ENCODE results near the gene ARHGAP26. TPM values are rescaled to one million over a fixed set of nuclear protein-coding genes. Genes with fewer than 3 reads are reported as not detected.
"Not testable (repeated sequence)": the region's sequence is repeated elsewhere in the genome, so short reads cannot be mapped to it uniquely, and the experiment has no call there.

Gene ARHGAP26
- total and polyA plus RNA-seq, 2 donors: 15.1 to 16.2 TPM

DNA sequence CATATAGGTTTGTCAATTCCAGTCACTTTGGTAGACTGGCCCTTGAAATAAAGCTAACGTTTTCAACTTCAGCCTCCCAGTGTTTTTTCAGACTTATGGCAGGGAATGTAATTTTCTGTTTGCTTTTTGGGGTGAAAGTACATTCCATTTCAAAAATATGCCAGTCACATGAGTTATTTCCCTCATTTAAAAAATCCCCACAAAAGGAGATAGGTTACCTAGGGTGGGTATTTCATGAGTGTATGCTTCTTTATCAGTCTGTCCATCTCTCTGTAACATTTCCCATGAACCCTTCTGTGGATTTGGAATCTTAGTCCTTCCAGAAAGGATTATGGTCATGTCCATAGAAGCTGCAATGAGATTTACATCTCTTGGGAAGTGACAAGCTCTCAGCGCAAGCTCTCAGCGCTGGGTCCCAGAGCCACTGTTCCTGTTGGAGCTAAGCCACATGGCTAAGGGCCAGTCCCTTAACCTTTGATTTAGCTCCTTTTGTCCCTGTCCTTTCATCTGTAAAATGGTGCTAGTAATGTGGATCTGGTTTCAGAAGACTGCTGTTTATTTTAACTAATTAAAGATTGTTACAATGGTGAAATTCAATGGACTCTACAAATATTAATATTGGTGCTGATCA is 338.4 kb downstream of the ARHGAP26 start:
- Histone ChIP-seq H3K36me3 (ENCODE audit: control insufficient read depth in 2 of 2, insufficient read depth in 2 of 2, low read length in 1 of 2) (no peaks in the 10 kb centered on the region), H3K4me1 (ENCODE audit: control insufficient read depth in 2 of 2, insufficient read depth in 2 of 2, low read length in 2 of 2) (no peaks in the 10 kb centered on the region), H3K9me3 (ENCODE audit: control insufficient read depth in 2 of 2, insufficient read depth in 1 of 2, low read length in 1 of 2) (no peaks in the 10 kb centered on the region), H3K27ac (ENCODE audit: low read depth in 1 of 2, low read length in 1 of 2) (no peak overlapping the region), H3K27me3 (ENCODE audit: control insufficient read depth in 2 of 2, insufficient read depth in 1 of 2, low read length in 1 of 2) (no peaks in the 10 kb centered on the region), H3K4me3 (ENCODE audit: low read length in 2 of 2) (no peak overlapping the region)
- DNase-seq (ENCODE audit: low read depth in 6 of 9, low spot score in 9 of 9): no peak
- WGBS: 95% methylated on average over 3 of the region's 3 CpGs

GRCh38 chr5:143110591-143110990 is 340.4 kb downstream of the ARHGAP26 start:
- no peak for DNase-seq (ENCODE audit: low read depth in 6 of 9, low spot score in 9 of 9)
- Histone ChIP-seq H3K4me1 (ENCODE audit: control insufficient read depth in 2 of 2, insufficient read depth in 2 of 2, low read length in 2 of 2) (no peaks in the 10 kb centered on the region), H3K9me3 (ENCODE audit: control insufficient read depth in 2 of 2, insufficient read depth in 1 of 2, low read length in 1 of 2) (no peaks in the 10 kb centered on the region), H3K27me3 (ENCODE audit: control insufficient read depth in 2 of 2, insufficient read depth in 1 of 2, low read length in 1 of 2) (no peaks in the 10 kb centered on the region), H3K4me3 (ENCODE audit: low read length in 2 of 2) (no peak overlapping the region), H3K36me3 (ENCODE audit: control insufficient read depth in 2 of 2, insufficient read depth in 2 of 2, low read length in 1 of 2) (no peaks in the 10 kb centered on the region), H3K27ac (ENCODE audit: low read depth in 1 of 2, low read length in 1 of 2) (no peak overlapping the region)
- WGBS: 90% methylated on average over 1 of the region's 1 CpG

DNA sequence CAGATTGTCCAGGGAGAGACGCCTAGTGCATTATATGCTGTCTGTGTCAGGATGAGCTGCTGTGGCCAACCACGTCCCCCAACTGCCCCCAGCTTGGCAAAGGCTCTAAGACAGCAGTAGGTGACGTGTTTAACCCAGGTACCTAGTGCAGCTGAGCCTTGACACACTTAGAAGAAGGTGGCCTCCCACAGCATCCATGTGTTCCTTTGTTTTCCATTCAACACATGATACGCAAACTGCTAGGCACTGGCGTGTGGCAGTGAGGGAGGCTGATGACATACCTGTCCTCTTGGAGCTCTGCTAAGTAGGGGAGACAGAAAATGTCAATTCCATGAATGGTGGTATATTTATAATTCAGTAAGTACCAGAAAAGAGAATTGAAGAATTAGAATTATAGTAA is 341.6 kb downstream of the ARHGAP26 start:
- no peak for DNase-seq (ENCODE audit: low read depth in 6 of 9, low spot score in 9 of 9)
- Histone ChIP-seq H3K27me3 (ENCODE audit: control insufficient read depth in 2 of 2, insufficient read depth in 1 of 2, low read length in 1 of 2) (no peaks in the 10 kb centered on the region), H3K9me3 (ENCODE audit: control insufficient read depth in 2 of 2, insufficient read depth in 1 of 2, low read length in 1 of 2) (no peaks in the 10 kb centered on the region), H3K27ac (ENCODE audit: low read depth in 1 of 2, low read length in 1 of 2) (no peak overlapping the region), H3K4me3 (ENCODE audit: low read length in 2 of 2) (no peak overlapping the region), H3K4me1 (ENCODE audit: control insufficient read depth in 2 of 2, insufficient read depth in 2 of 2, low read length in 2 of 2) (no peaks in the 10 kb centered on the region), H3K36me3 (ENCODE audit: control insufficient read depth in 2 of 2, insufficient read depth in 2 of 2, low read length in 1 of 2) (no peaks in the 10 kb centered on the region)
- WGBS: 97% methylated on average over 5 of the region's 5 CpGs

GRCh38 chr5:143113461-143113860 is 343.3 kb downstream of the ARHGAP26 start:
- no peak overlapping the region for H3K27ac ChIP-seq (ENCODE audit: low read depth in 1 of 2, low read length in 1 of 2)
- WGBS: 90% methylated on average over 3 of the region's 3 CpGs
- H3K9me3 ChIP-seq (ENCODE audit: control insufficient read depth in 2 of 2, insufficient read depth in 1 of 2, low read length in 1 of 2): no peaks in the 10 kb centered on the region
- no peak for DNase-seq (ENCODE audit: low read depth in 6 of 9, low spot score in 9 of 9)
- H3K4me1 ChIP-seq (ENCODE audit: control insufficient read depth in 2 of 2, insufficient read depth in 2 of 2, low read length in 2 of 2): no peaks in the 10 kb centered on the region
- no peaks in the 10 kb centered on the region for H3K36me3 ChIP-seq (ENCODE audit: control insufficient read depth in 2 of 2, insufficient read depth in 2 of 2, low read length in 1 of 2)
- no peaks in the 10 kb centered on the region for H3K27me3 ChIP-seq (ENCODE audit: control insufficient read depth in 2 of 2, insufficient read depth in 1 of 2, low read length in 1 of 2)
- no peak overlapping the region for H3K4me3 ChIP-seq (ENCODE audit: low read length in 2 of 2)

DNA sequence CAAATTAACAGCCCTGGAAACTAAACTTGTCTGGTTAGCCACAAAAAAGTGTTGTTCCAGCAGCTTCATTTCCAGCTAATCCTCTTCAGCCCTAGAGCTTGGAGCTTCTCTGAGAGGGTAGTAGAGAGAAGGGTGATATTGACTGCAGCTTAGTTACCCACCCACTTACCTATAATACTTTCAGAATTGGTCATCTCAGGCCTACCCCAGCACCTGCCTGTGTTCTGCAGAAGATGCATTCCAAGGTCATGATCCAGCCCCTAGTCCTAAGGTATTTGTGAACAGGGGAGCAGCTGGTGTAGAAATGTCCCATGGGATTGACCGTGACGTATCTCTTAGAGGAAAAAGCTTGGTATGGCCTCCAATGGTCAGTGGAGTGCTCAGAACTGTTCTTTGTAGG is 344.3 kb downstream of the ARHGAP26 start:
- H3K27me3 ChIP-seq (ENCODE audit: control insufficient read depth in 2 of 2, insufficient read depth in 1 of 2, low read length in 1 of 2): no peaks in the 10 kb centered on the region
- no peak for DNase-seq (ENCODE audit: low read depth in 6 of 9, low spot score in 9 of 9)
- no peaks in the 10 kb centered on the region for H3K4me1 ChIP-seq (ENCODE audit: control insufficient read depth in 2 of 2, insufficient read depth in 2 of 2, low read length in 2 of 2)
- no peaks in the 10 kb centered on the region for H3K36me3 ChIP-seq (ENCODE audit: control insufficient read depth in 2 of 2, insufficient read depth in 2 of 2, low read length in 1 of 2)
- H3K9me3 ChIP-seq (ENCODE audit: control insufficient read depth in 2 of 2, insufficient read depth in 1 of 2, low read length in 1 of 2): no peaks in the 10 kb centered on the region
- H3K27ac ChIP-seq (ENCODE audit: low read depth in 1 of 2, low read length in 1 of 2): no peak overlapping the region
- H3K4me3 ChIP-seq (ENCODE audit: low read length in 2 of 2): no peak overlapping the region
- WGBS: 75% methylated on average over 2 of the region's 2 CpGs

DNA sequence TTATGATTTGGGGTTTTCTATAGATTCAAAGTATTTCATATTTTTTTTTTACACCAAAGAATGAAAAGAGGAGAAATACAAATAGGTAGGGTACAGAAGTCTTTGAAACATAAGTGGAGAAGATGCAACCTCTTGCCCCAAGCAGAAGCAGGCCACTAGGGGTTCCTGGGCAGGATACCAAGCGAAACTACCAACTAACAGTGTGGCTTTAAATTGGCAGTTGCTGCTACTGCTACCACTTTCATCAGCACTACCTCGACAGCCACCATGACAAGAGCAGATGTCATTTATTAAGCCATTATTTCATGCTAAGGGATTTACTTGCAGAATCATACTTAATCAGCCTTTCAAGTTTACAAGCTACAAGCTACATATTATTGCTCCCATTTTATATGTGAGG is 345.2 kb downstream of the ARHGAP26 start:
- Histone ChIP-seq H3K4me1 (ENCODE audit: control insufficient read depth in 2 of 2, insufficient read depth in 2 of 2, low read length in 2 of 2) (no peaks in the 10 kb centered on the region), H3K27ac (ENCODE audit: low read depth in 1 of 2, low read length in 1 of 2) (no peak overlapping the region), H3K27me3 (ENCODE audit: control insufficient read depth in 2 of 2, insufficient read depth in 1 of 2, low read length in 1 of 2) (no peaks in the 10 kb centered on the region), H3K4me3 (ENCODE audit: low read length in 2 of 2) (no peak overlapping the region), H3K9me3 (ENCODE audit: control insufficient read depth in 2 of 2, insufficient read depth in 1 of 2, low read length in 1 of 2) (no peaks in the 10 kb centered on the region), H3K36me3 (ENCODE audit: control insufficient read depth in 2 of 2, insufficient read depth in 2 of 2, low read length in 1 of 2) (no peaks in the 10 kb centered on the region)
- no peak for DNase-seq (ENCODE audit: low read depth in 6 of 9, low spot score in 9 of 9)
- 97% methylated on average over 2 of the region's 2 CpGs for WGBS

GRCh38 chr5:143116814-143117213 is 346.6 kb downstream of the ARHGAP26 start:
- Histone ChIP-seq H3K36me3 (ENCODE audit: control insufficient read depth in 2 of 2, insufficient read depth in 2 of 2, low read length in 1 of 2) (no peaks in the 10 kb centered on the region), H3K4me3 (ENCODE audit: low read length in 2 of 2) (no peak overlapping the region), H3K27ac (ENCODE audit: low read depth in 1 of 2, low read length in 1 of 2) (no peak overlapping the region), H3K27me3 (ENCODE audit: control insufficient read depth in 2 of 2, insufficient read depth in 1 of 2, low read length in 1 of 2) (no peaks in the 10 kb centered on the region), H3K4me1 (ENCODE audit: control insufficient read depth in 2 of 2, insufficient read depth in 2 of 2, low read length in 2 of 2) (no peaks in the 10 kb centered on the region), H3K9me3 (ENCODE audit: control insufficient read depth in 2 of 2, insufficient read depth in 1 of 2, low read length in 1 of 2) (no peaks in the 10 kb centered on the region)
- no peak for DNase-seq (ENCODE audit: low read depth in 6 of 9, low spot score in 9 of 9)
- WGBS: 97% methylated on average over 4 of the region's 4 CpGs

GRCh38 chr5:143117821-143118220 is 347.6 kb downstream of the ARHGAP26 start:
- H3K27ac ChIP-seq (ENCODE audit: low read depth in 1 of 2, low read length in 1 of 2): no peak overlapping the region
- DNase-seq (ENCODE audit: low read depth in 6 of 9, low spot score in 9 of 9): no peak
- H3K27me3 ChIP-seq (ENCODE audit: control insufficient read depth in 2 of 2, insufficient read depth in 1 of 2, low read length in 1 of 2): no peaks in the 10 kb centered on the region
- H3K36me3 ChIP-seq (ENCODE audit: control insufficient read depth in 2 of 2, insufficient read depth in 2 of 2, low read length in 1 of 2): no peaks in the 10 kb centered on the region
- H3K4me1 ChIP-seq (ENCODE audit: control insufficient read depth in 2 of 2, insufficient read depth in 2 of 2, low read length in 2 of 2): no peaks in the 10 kb centered on the region
- no peaks in the 10 kb centered on the region for H3K9me3 ChIP-seq (ENCODE audit: control insufficient read depth in 2 of 2, insufficient read depth in 1 of 2, low read length in 1 of 2)
- H3K4me3 ChIP-seq (ENCODE audit: low read length in 2 of 2): no peak overlapping the region

DNA sequence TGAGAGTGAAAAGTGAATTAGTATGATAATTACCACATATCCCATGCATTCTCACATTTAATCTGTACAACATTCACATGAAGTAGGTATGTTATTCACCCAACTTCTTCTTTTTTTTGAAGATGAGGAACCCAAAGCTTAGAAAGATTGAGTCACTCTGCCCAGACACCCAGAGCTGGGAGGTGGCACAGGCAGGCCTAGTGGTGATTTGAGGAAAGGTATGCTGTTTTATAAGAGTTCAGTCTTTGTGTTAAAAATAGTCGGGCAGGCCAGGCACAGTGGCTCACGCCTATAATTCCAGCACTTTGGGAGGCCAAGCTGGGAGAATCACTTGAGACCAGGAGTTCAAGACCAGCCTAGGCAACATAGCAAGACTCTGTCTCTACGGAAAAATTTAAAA is 348.0 kb downstream of the ARHGAP26 start:
- WGBS: 88% methylated on average over 3 of the region's 3 CpGs
- Histone ChIP-seq H3K4me1 (ENCODE audit: control insufficient read depth in 2 of 2, insufficient read depth in 2 of 2, low read length in 2 of 2) (no peaks in the 10 kb centered on the region), H3K9me3 (ENCODE audit: control insufficient read depth in 2 of 2, insufficient read depth in 1 of 2, low read length in 1 of 2) (no peaks in the 10 kb centered on the region), H3K27ac (ENCODE audit: low read depth in 1 of 2, low read length in 1 of 2) (no peak overlapping the region), H3K27me3 (ENCODE audit: control insufficient read depth in 2 of 2, insufficient read depth in 1 of 2, low read length in 1 of 2) (no peaks in the 10 kb centered on the region), H3K36me3 (ENCODE audit: control insufficient read depth in 2 of 2, insufficient read depth in 2 of 2, low read length in 1 of 2) (no peaks in the 10 kb centered on the region), H3K4me3 (ENCODE audit: low read length in 2 of 2) (no peak overlapping the region)
- DNase-seq (ENCODE audit: low read depth in 6 of 9, low spot score in 9 of 9): no peak

DNA sequence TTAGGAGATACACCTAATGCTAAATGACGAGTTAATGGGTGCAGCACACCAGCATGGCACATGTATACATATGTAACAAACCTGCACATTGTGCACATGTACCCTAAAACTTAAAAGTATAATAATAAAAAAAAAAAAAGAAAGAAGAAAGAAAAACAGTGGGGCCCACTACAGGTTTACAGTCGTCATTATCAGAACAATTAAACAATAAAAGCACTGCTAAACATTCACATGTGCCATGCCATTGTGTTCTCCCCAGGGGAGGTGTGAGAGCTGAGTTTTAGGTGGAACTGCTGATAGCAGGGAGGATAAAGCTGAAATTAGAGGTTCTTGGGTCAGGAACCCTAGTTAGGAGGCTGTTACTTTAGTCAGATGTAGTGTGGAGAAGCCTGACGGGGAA is 348.6 kb downstream of the ARHGAP26 start:
- H3K36me3 ChIP-seq (ENCODE audit: control insufficient read depth in 2 of 2, insufficient read depth in 2 of 2, low read length in 1 of 2); H3K4me1 ChIP-seq (ENCODE audit: control insufficient read depth in 2 of 2, insufficient read depth in 2 of 2, low read length in 2 of 2); H3K4me3 ChIP-seq (ENCODE audit: low read length in 2 of 2); DNase-seq (ENCODE audit: low read depth in 6 of 9, low spot score in 9 of 9); H3K27ac ChIP-seq (ENCODE audit: low read depth in 1 of 2, low read length in 1 of 2); H3K9me3 ChIP-seq (ENCODE audit: control insufficient read depth in 2 of 2, insufficient read depth in 1 of 2, low read length in 1 of 2); H3K27me3 ChIP-seq (ENCODE audit: control insufficient read depth in 2 of 2, insufficient read depth in 1 of 2, low read length in 1 of 2): not testable (repeated sequence)
- WGBS: 97% methylated on average over 3 of the region's 3 CpGs
